GM21576 (cell line): ENCODE measurements around the gene SARDH.
"Not testable (repeated sequence)": the region's sequence is repeated elsewhere in the genome, so short reads cannot be mapped to it uniquely, and the experiment has no call there.

ENCODE experiments used
- ATAC-seq: cut with Tn5 transposase; IDR thresholded peaks from one replicate; pipeline ENCODE4 v1.9.1; 2021; ENCODE audit warnings: mild to moderate bottlenecking, moderate library complexity; ENCODE audit not compliant: unreplicated experiment

Gene SARDH

GRCh38 chr9:133761641-133762248 is 23.6 kb upstream of the SARDH start:
- no peak for ATAC-seq

DNA sequence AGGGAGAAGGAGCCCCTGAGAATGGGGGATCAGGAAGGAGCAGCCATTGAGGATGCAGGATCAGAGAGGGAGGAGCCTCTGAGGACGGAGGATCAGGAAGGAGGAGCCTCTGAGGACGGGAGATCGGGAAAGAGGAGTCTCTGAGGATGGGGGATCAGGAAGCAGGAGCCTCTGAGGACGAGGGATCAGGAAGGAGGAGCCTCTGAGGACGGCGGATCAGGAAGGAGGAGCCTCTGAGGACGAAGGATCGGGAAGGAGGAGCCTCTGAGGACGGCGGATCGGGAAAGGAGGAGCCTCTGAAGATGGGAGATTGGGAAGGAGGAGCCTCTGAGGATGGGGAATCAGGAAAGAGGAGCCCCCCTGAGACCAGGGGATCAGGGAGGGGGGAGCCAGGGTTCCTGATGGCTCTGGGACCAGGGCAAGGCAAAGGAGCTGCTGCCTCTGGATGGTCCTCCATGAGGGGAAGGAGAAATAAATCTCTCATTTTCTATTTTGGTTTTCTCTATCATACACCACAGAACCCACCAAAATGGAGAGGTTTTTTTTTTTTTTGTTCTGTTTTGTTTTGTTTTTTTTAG is 22.6 kb upstream of the SARDH start:
- ATAC-seq, result no peak

GRCh38 chr9:133759946-133760345 is 21.8 kb upstream of the SARDH start:
- no peak for ATAC-seq

GRCh38 chr9:133759146-133759900 is 21.2 kb upstream of the SARDH start:
- no peak for ATAC-seq

GRCh38 chr9:133758228-133758627 is 20.1 kb upstream of the SARDH start:
- no peak for ATAC-seq

GRCh38 chr9:133754688-133755227 is 16.6 kb upstream of the SARDH start:
- ATAC-seq, result no peak

GRCh38 chr9:133754187-133754586 is 16.0 kb upstream of the SARDH start:
- ATAC-seq, result no peak

- ATAC-seq, result no peak
These were observed 14.7 kb upstream of the SARDH start for GRCh38 chr9:133752739-133753446.

- no peak for ATAC-seq
These were observed 13.0 kb upstream of the SARDH start for GRCh38 chr9:133750982-133751649.

- ATAC-seq, result no peak
These were observed 9.2 kb upstream of the SARDH start for GRCh38 chr9:133747309-133747708.

DNA sequence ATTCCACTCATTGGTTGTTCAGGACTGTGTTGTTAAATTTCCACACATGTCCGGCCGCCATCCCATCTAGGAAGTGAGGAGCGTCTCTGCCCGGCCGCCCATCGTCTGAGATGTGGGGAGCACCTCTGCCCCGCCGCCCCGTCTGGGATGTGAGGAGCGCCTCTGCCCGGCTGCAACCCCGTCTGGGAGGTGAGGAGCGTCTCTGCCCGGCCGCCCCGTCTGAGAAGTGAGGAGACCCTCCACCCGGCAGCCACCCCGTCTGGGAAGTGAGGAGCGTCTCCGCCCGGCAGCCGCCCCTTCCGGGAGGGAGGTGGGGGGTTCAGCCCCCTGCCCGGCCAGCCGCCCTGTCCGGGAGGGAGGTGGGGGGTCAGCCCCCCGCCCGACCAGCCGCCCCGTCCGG is 6.4 kb upstream of the SARDH start:
- not testable (repeated sequence) for ATAC-seq

GRCh38 chr9:133742849-133743444 is 4.8 kb upstream of the SARDH start:
- peak; percentile 68 for ATAC-seq

GRCh38 chr9:133742251-133742650 is 4.1 kb upstream of the SARDH start:
- ATAC-seq, result no peak

DNA sequence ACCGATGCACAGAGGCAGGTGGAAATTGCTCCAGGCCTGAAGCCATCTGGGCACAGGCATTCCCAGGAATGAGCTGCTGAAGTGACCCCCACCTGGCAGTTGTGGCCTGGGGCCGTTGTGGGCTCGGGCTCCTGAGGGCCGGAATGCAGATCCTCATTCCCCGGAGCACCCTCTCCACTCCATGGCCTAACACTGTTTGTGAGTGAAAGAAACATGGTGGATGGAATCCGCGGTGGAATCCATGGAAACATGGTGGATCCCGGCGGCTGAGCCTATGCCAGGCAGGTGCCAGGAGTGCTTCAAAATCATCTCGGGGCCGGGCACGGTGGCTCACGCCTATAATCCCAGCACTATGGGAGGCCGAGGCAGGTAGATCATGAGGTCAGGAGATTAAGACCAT is 3.6 kb upstream of the SARDH start:
- no peak for ATAC-seq

DNA sequence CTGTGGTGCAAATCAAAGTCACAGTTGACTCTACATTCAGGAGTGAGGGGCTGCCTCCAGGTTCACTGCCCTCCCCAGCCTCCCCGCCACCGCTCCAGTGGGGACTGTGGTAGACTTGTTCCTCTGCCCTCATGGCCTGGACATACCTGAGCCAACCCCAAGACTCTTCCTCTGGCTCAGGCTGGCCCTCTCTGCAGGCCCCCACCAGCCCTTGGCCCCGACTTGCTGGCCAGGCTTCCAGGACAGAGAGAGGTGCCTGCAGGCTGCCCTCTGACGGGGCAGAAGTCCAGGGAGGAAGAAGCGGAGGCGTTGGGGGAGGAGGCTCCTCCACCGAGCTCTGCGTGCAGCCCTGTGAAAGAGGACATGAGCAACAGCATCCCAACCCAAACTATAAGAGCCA is 2.8 kb upstream of the SARDH start:
- ATAC-seq, result no peak

- ATAC-seq, result no peak
These were observed 1.5 kb upstream of the SARDH start for GRCh38 chr9:133739408-133740280.

DNA sequence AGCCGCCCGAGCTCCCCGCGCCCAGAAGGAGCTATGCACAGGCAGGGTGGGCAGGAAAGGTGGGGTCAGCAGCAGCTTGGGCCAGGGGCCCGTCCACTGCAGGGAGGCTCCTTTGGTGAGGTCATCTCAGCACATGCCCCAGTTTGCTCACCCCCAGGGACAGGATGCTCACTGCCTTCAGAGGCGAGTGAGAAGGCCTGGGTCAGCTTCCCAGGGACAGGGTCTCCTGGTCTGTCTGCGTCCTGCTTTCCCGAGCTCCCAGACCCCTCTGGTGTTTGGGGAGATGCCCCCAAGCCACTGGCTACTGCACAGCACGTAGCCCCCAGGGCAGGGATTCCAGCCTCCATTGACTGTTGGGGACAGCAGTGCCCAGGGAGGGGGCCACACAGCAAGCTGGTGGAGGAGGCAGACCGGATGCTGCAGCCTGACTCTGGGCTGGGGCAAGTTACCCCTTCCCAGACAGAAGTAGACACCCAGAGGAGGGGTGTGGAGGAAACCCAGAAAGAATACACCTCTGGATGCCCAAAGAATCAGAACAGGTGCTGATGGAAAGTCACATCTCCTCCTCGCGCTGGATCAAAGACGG is 581 bp upstream of the SARDH start:
- ATAC-seq, result no peak

DNA sequence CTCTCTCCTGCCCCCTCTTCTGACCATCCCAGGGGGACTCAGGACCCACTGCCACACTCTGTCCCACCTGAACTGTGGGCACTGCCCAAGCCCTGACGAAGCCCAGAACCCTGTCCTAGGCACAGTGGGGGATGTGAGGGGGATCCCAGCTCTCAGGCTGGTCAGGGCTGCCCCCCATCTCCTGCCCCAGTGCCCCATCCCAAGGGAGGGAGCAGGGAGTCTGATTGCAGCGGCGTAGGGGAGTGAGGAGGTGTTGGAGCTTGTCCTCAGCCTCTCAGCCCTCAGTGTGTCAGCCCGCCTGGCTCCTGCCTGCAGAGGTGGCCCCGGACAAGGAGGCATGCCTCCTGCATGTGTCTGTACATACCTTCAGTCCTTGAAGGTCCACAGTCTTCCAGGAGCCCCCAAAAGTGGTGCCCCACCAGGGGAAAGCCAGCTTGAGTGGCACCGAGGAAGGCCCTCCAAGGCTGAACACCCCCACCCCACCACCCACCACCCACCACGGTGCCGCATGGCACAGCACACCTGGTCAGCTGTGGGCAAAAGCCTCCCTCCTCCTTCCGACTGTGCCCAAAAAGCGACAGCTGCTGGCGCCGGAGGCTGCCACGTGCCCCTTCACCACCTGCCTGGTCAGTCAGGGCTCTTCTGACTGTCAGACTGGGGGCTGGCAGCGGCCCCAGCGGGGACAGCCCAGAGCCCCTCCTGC is 930 bp downstream of the SARDH start:
- ATAC-seq, result no peak

DNA sequence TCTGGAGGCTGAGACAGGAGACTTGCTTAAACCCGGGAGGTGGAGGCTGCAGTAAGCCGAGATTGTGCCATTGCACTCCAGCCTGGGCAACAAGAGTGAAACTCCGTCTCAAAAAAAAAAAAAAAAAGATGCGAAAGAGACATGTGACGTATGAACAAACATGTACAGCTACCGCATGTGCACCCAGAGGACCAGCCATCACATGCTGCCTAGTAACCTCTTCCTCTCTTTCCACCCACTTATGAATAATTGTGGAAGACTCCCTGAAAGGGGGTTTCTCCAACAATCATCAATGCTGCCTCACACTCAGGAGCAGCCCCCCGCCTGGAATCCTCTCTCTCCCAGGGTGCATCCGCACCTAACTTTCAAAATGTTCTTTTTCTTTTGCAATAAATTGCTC is 2.2 kb downstream of the SARDH start:
- ATAC-seq, result no peak
